HG02852 (cell line): ENCODE data around the gene SYNE3.
A peak's percentile ranks its signal among the peaks of the same experiment; 100 is the strongest.

Experiments used
- ATAC-seq: cut with Tn5 transposase; IDR thresholded peaks from one replicate; pipeline ENCODE4 v1.9.1; 2021; ENCODE audit warnings: mild to moderate bottlenecking, moderate library complexity; ENCODE audit not compliant: unreplicated experiment

Gene SYNE3

DNA sequence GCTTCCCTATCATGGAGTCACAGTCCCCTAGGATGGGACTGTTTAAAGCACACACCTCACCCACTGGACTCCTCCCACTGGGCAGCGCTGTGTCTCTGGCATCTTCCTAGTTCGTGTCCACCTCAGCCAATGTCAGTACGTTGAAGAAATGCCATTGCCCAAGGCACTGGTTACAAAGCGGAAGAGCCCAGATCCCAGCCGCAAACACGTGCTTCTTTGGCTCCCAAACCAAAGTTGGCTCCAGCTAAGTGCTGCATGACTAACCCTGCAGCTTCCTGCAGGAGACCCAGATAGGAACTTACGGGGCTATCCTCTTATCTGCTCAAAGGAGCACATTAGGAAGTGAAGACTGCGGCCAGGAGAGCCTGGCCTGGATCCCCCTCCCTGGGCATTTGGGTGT, 9.3 kb downstream of the SYNE3 start:
- no peak for ATAC-seq

DNA sequence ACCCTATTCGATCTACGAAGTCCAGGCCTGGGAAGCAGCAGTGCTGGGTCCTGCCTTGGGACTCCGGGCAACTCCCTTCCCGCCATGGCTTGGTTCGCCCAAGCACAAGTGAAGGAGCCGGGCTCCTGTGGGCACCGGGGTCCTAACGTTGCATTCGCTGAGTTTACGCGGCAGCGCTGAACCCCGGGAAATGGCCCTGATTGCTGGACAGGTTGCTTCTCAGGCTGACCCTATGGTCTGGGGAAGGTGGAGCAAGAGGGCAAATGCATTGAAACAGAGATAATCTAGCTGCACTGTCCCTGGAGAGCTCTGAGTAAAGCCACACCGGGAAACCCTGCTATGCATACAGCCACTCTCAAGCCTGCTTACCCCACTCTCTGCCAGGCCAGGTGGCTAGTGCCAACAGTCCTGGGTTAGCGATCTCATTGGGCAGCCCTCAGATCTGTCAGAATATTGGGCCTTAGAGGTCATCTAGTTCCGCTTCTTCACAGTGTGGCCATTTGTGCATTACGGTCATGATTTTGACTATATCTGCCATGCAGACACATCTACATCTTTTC, 11.3 kb downstream of the SYNE3 start:
- no peak for ATAC-seq

DNA sequence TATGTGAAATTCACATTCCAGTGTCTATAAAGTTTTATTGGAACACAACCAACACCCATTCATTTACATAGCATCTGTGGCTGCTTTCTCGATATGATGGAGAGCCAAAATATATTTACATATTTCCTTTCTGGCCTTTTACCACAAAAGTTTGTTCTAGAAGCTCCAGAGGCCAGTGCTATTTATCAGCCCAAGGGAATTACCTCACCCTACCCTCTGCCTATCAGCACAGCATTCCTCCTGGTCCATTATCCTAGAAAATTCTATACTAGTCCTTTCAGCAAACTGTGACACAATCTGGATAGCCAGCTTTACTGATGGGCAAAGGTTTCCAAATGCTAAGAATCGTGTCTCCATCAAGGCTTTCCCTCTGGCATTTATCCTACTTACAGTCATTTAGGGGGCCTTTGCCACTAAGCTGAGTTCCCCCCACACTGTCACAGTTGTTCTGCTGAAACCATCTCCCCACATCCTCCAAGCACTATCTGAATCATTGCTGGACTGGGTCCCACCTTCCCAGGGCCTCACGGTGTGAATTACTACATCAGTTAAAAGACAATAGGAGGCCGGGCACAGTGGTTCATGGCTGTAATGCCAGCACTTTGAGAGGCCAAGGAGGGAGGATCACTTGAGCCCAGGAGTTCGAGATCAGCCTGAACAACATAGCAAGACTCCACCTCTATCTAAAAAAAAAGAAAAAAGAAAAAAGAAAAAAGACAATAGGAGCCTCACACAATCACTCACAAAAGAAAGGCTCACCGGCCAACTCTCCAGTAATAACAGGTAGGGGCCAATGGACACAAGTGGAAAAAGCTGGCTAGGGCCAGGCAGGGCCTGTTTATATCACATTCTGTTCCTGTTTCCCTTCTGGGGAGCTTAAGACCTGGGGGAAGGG, 12.1 kb downstream of the SYNE3 start:
- ATAC-seq: no peak

DNA sequence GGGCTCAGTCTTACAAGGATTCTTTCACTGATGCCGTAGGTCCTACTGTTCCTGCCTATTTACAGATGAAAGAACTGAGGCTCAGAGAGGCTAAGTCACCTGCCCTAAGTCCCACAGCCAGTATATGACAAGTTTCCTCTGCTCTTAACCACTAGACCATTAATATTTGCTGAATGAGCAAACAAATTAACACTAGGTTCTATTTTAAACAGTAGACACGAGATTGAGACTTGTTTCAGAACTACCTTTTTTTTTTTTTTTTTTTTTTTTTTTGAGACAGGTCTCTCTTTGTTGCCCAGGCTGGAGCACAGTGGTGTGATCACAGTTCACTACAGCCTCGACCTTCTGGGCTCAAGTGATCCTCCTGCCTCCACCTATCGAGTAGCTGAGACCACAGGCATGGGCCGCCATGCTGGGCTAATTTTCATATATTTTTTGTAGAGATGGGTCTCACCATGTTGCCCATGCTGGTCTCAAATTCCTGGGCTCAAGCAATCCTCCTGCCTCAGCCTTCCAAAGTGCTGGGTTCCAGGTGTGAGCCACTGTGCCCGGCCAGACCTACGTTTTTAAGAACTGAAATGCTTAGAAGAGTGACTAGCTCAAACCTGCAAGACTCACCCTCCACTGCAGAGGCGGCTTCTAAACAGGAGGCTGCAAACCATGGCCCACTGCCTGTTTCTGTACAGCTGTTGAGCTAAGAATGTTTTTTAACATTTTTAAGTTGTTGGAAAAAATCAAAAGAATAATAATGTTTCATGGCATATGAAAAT, 12.9 kb downstream of the SYNE3 start:
- peak; percentile 64 for ATAC-seq

DNA sequence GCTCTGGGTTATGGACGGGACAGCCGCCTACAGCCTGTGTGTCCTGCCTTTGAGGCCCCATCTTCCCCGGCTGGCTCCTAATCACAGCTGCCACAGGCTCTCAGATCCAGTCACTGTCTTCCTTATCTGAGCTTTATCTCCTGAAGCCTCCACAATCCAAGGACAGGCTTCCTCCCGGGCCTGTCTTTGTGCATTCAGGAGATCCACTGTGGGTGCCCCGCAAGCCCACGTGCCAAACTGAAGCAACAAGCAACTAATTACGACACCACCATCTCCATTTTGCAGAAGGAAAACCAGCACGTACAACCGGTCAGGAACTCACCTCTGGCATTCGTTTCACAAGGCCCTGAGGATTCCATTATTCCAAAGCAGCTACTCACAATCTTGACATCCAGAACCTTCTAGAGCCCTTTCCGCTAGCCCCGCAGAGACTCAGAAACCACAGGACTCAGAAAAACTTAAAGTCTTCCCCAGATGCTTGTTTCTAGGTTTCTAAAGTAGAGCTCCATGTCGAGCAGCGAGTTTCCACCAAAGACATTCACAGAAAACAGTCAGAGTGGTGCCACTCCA, 14.0 kb downstream of the SYNE3 start:
- no peak for ATAC-seq

DNA sequence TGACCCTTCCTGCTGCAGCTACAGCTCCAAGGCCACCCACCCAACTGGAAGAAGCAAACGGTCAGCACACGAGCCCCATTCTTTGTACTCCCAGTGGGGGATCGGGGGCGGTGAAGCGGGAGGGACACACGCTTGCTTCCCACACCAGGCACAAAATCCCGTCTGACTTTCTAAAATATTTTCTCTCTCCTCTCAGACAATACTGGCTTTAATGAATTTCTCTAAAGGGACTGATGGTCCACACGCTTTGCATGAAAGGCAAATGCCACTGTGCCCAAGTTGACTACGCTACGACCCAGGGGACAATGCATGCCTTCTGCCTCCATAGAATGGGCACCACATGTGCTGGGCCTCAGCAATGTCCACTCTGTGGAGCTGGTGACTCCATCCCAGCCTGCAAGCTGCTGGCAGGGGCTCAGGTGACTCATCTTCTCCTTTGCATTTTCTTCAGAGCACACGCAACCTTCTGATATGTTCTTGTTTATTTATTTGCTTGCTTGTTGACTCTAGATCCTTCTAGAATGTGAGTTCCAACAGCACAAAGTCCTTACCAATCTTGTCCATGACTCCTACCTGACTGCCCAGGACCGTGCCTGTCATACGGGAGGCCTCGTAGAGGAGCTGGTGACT, 15.6 kb downstream of the SYNE3 start:
- ATAC-seq: no peak

DNA sequence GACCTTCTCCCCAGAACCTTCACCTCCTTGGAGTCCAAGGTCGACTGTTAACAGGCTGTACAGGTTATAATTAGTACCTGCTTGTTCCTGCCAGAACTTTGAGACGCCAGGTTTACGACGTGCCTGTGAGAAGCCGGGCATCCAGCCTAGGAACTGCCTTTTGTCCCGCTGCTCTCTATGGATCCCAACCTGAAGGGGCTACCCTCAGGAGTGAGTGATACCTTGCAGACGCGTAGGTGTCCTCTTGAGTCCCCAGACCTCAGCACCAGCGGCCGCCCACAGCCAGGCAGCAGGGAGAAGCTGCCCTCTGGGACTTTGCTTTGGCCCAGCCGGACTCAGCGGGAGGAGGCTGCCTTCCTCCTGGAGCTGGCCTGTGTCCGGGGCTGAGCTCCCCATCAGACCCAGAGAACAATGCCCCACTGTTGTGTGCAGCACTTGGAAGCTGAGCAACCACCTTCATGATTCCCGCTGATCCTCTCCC, 16.2 kb downstream of the SYNE3 start:
- no peak for ATAC-seq

DNA sequence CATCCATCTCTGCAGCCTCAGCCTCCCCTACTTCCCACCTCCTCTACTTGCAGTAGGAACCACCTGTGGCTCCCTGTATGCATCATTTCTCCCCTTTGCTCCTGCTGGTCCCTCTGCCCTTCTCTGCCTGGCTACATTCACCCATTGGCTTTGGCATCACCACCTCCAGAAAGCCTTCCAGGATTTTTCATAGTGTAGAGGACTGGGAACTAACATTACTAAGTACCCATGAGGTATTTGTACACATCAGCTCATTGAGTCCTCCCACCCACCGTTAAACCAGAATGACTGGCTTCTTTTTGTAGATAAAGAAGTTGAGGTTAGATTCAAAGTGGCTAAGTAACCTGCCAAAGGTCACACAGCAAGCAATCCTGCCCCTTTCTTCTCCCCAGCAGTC, 17.1 kb downstream of the SYNE3 start:
- no peak for ATAC-seq

DNA sequence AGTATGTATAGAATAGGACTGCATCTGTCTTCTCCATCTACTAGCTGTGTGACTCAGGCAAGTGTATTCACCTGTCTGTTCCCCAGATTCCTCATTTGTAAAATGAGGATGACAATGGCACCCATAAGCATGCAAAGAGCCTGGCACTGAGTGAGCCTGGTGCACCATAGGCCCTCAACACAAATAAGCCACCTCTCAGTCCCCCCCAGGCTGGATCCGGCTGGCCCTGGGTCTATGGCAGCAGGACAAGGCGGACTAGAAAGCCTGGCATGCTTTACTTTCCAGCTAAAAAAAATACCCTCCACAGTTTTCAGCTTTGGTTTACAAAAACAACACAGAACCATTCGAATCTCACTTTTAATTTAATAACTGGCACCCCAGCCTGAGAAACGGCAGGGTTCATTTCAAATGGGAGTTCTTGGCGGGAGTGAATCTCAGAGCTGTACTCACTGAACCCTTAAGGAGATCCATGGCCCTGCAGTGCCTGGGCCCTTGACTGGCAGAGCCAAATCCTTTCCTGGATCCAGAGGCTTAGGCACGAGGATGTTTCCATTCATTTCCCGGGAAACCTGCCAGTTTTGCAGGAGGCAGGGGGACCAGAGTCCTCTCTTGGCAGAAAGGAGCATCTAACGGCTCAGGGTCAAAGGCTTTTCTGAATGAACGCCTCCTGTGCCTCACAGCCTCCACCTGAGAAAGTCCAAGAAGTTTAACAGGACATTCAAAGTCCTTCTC, 17.7 kb downstream of the SYNE3 start:
- ATAC-seq: no peak

DNA sequence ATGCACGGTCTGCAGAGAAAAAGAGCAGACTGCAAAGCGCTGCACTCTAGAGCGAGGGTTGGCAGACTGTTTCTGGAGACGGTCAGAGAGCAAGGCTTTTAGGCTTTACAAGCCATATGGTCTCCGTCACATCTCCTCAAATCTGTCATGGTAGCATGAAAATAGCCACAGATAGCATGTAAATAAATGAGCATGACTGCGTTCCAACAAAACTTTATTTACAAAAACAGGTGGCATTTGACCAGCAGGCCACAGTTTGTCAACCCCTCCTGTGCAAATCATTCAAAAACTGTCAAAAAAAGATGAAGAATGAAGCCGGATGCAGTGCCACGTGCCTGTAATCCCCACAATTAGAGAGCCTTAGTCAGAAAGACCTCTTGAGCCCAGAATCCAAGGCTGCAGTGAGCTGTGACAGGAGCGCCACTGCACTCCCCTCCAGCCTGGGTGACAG, 18.9 kb downstream of the SYNE3 start:
- no peak for ATAC-seq

DNA sequence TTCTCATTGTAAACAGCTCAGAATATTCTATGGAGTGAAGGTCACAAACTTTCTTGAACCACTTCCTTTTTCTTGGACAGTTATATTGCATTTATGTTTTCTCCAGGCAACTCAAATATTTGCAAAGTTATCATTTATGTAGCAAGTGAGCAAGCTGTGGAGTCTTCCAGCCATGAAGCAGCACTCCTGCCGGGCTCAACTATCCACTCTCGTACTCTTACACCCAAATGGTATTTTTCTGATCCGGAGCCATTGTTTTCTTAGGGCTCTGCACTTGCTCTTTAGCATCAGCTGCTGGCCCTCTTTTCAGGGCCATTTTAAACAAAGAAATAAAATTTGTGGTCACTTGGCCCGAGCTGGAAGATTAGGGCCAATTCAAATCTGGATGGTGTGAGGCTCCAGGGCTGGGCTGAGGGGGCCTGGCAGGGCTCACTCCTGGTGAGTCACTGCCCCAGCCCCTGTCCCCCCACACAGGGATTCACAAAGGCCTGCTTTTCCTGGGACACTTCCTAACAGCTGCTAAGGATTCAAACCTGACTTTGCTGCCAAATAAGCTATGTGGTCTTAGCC, 19.7 kb downstream of the SYNE3 start:
- ATAC-seq: no peak

DNA sequence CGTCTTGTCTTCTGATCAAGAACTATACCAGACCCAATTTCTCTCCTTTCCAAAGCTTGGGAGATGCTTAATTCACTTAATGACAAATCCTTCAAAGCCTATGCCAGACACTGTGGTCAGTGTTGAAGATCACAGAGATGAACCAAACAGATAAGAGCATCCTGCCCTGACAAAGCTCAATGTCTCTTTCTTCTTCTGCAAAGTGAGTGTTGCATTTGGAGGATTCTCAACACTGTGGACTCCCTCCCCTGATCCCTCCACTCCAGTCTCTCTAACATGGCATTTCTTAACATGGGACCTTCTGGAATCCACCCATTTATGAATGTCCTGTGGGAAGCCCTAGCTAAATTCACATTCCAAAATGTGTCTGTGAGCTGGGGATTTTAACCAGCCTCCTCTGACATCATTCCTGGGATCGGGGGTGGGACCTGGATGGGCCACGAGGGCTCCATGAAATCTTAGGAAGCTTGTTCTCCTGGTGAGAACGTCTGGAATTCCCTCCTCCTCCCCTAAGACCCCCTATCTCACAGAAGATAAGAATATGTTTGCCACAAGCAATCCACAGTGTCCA, 20.3 kb downstream of the SYNE3 start:
- ATAC-seq: peak; percentile 20

DNA sequence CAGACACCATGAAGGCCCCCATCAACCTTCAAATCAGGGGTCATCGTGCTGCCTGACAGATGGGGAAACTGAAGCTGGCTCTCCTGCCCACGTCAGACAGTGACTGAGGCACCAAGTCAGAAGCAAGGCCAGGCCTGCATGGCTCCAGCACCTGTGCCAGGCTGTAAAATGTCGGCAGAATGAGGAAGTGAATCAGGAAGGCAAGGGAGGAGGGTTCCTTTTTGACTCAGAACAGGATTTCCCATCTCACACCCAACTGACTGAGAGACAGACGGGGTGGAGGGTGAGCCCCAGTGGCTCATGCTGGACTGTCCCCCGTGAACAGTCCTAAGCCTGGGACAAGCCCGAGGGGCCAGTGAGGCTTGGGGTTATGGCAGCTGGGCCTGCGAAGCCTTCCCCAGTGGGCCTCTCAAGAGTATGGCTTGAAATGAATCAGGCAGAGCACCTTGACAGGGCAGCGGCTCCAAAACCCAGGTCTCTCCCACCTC, 20.9 kb downstream of the SYNE3 start:
- ATAC-seq: peak; percentile 90

DNA sequence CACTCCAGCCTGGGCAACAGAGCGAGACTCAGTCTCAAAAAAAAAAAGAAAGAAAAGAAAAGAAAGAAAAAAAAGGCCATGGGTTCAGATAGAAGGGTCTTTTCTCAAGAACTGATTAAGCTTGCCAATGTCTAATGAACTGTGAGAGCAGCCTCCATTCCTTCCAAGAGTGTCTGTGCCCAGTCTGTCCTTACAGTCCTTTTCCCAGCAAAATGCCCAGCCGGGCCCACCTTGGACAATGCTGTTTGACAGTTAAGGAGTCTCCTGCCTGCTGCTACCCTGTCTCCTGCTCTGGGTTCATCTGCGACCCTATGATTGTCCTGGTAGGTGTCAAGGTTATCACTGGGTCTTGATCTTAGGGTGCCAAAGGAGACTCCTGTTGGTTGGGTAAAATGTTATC, 21.4 kb downstream of the SYNE3 start:
- no peak for ATAC-seq

DNA sequence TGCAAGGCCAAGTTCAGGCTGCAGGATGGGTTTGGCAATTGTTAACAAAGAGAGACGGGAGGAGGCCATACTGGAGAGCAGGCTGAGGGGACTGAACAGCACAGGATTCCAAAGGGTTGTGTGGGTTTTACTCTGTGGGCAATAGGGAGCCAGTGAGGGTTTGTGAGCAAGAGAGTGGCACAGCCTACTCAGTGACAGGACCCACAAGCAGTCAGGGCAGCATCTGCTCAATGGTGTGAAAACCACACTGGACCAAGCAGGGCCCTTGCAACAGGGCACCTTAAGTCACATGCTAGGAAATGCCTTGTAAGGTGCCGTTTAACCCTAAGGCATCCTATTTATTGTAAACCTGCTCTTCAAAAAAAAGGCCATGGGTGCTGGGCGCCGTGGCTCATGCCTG, 22.0 kb downstream of the SYNE3 start:
- no peak for ATAC-seq

DNA sequence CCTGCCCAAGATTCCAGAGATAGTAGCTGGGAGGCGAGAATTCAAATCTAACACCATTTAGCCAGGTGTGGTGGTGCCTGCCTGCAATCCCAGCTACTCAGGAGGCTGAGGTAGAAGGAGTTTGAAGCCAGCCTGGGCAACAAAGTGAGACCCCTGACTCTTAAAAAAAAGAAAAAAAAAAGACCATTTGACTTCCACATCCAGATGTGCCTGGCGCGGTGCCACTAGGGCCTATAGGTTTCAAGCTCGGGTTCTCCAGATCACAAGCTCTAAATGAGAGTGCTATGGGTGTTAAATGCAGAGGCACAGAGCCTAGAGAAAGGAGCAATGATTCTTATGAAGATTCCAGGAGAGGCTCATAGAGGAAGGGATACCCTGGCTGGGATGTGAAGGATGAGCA, 22.5 kb downstream of the SYNE3 start:
- ATAC-seq: no peak

DNA sequence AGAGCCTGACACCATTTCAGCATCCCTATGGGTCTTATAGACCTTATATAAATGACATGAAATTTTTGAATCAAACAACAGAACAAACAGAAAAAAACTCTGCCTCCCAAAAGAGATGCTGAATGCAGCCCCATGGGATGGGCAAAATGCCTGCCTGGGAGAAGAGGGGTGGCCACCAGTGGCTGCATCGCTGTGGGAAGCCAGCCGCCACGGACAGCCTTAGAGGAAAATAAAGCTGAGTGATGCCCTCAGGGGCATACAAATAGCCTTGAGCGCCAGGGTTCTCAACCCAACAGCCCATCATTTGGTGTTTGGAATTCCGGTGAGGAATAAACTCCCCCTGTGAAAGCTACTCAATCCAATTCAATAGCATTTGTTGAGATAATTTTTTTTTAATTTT, 22.9 kb downstream of the SYNE3 start:
- no peak for ATAC-seq

DNA sequence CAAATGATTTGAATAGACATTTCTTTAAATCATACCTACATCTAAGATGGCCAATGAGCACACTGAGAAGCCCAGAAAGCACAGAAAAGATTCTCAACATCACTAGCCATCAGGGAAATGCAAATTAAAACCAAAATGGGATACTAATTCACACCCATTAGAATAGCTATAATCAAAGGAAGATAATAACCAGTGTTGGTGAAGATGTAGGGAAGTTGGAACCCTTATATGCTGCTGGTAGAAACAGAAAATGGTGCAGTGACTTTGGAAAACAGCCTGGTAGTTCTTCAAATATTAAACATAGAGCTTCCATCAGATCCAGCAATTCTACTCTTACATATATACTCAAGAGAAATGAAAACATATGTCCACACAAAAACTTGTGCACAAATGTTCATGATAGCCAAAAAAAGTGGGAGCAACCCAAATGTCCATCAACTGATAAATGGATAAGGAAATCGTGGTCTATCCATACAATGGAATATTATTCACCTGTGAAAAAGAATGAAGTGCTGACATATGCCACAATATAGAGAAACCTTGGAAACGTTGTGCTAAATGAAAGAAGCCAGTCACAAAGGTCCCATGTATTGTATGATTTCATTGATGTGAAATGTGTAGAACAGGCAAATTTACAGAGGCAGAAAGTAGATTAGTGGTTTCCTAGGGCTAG, 24.4 kb downstream of the SYNE3 start:
- no peak for ATAC-seq
